ENCODE data around the gene PPID.
A peak's percentile ranks its signal among the peaks of the same experiment; 100 is the strongest.
"Not testable (repeated sequence)": the region's sequence is repeated elsewhere in the genome, so short reads cannot be mapped to it uniquely, and the experiment has no call there.

Gene PPID
- 17.7 to 110 (median 55.2) reads per million in 3 experiments for total RNA-seq

GRCh38 chr4:158722917-158723793 is at the start of gene PPID:
TSS of gene PPID (minus strand) at chr4:158723396. CDS start at chr4:158723288, 108 bp downstream.
- peak; percentile 74 for DNase-seq

DNA sequence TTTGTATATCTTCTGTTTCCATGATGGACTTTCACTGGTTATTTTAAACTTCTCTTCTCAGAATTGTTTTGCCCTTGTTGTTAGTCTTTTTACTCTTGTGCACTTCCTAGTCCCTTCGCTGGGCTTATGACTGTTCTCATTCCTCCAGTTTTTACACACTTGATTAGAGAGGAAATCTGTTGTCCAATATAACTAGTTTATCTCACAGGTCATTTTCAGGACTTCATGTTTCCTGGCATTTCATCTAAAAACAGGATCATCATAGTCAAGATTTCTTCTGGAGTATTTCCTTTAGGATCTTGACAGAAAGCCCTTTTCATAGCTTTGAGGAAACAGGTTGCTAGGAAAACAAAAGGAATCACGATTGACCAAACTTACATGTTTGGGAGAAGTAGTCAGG is 48.6 kb upstream of the PPID start:
- DNase-seq = no peak

GRCh38 chr4:158770671-158771070 is 47.5 kb upstream of the PPID start:
- no peak for DNase-seq

GRCh38 chr4:158769175-158769921 is 46.2 kb upstream of the PPID start:
- peak; percentile 40 for DNase-seq

DNA sequence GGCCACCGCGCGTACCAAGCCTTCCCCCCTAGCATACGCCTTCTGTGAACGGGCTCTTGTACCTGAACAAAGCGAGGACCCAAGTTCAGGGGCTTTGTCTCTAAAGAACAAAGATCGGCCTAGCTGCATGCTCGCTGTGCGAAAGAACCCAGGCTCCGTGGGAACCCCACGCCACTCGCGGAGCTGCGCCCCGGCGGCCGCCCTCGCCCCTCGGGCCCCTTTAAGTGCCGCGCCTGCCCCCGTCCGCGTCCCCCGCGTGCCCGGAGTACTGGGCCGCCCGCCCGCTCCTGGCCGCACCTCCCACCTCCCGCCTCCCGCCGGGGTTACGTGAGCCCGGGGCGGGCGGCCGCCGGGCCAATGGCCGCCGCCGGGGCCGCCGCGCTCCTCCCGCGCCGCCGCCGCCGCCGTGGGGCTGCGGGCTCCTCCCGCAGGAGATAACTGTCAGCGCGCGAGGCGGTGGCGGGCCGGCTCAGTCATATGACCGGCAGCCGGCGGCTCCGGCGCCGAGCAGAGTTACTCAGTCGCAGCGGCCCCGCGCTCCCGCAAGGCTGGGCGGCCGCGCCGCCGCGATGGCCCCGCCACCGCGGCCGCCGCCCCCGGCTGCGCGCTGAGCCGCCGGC is 45.5 kb upstream of the PPID start, which contains the start of gene FNIP2:
Gene FNIP2 (plus strand): TSS at position 472 of the 620 bp plus-strand sequence. CDS start 187 bp downstream, outside the sequence.
- peak; percentile 78 for DNase-seq

GRCh38 chr4:158767451-158767850 is 44.3 kb upstream of the PPID start:
- DNase-seq = no peak

- no peak for DNase-seq
Observed at GRCh38 chr4:158766434-158767044, 43.3 kb upstream of the PPID start.

DNA sequence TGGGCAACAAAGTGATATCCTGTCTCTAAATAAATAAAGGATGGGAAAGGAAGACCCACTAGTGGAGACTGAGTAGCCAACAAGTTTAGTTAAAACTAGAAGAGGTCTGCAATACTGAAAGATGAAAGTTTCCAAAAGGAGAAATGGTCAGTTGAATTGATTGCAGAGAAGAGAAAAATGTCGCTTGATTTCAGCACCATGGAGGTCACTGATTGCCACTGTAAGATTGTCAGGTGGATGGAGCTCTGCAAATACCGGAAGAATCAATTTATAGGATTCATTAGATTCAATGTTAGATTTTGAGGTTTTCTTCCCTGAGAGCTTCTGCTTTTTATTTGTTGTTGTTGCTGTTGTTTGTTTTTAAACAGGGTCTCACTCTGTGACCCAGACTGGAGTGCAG is 40.3 kb upstream of the PPID start:
- no peak for DNase-seq

GRCh38 chr4:158762553-158762952 is 39.4 kb upstream of the PPID start:
- DNase-seq = no peak

- DNase-seq = no peak
Observed at GRCh38 chr4:158760866-158761265, 37.7 kb upstream of the PPID start.

- not testable (repeated sequence) for DNase-seq
Observed at GRCh38 chr4:158759539-158759938, 36.3 kb upstream of the PPID start.

DNA sequence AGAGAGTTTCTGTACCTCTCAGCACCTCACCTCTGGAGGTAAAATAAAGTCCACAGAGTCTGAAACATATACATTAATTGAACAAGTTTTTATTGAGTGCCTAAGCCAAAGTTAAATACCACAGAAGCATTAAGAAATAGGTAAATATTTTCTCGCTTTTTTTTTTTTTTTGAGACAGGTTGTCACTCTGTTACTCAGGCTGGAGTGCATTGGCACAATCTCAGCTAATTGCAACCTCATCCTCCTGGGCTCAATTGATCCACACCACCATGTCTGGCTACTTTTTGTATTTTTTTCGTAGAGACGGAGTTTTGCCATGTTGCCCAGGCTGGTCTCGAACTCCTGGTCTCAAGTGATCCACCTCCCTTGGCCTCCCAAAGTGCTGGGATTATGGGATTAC is 35.5 kb upstream of the PPID start:
- no peak for DNase-seq

DNA sequence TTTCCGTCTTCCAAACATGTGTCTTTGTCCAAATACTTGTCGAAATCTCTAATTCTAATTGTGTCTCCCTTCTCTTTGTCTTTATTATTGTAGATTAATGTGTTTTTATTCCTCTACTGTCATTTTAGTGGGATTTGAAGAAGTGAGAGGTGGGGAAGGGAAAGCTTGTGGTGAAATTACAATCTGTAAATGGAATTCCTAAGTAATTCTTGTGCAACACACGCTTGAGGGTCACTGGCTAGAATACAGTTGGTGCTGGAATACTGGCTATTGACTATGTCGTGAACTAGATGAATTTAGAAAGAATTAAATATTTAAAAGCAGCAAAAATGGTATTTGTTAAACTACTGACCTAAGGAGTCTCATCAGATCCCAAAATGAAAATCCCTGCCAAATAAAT is 34.9 kb upstream of the PPID start:
- no peak for DNase-seq

- DNase-seq = no peak
Observed at GRCh38 chr4:158756588-158756987, 33.4 kb upstream of the PPID start.

- not testable (repeated sequence) for DNase-seq
Observed at GRCh38 chr4:158755819-158756218, 32.6 kb upstream of the PPID start.

GRCh38 chr4:158754385-158755180 is 31.4 kb upstream of the PPID start:
- DNase-seq = no peak

GRCh38 chr4:158750379-158750778 is 27.2 kb upstream of the PPID start:
- no peak for DNase-seq

GRCh38 chr4:158746537-158746936 is 23.3 kb upstream of the PPID start:
- DNase-seq = not testable (repeated sequence)

DNA sequence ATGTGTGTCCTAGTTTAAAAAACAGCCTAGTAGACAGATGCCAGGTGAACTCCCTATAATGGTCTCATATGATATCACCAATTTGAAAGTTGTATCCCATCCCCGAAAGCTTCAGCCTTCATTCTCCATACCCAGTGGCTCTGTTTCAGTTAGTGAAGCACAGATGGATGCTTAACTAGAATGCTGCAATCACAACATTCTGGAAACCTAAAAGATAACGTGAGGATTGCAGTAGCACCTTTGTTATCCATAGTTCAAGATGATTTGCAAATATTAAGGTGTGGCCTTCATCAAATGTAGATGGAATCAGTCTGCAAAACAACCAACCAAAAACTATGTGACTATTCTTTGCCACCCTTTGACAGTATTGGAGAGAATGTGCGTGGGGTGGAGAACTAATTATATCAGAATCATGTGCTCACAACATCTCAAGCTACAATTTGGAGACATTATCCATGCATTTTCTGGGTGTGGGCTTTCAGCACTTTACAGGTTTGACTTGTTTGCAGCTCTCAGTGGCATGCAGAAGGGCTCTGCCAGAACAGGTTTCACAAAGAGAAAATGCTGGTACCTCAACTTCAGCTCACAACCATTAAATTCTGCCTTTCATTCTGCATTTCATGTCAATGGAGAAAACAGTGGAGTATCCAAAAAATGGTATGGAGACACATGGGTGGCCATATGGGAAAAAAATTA is 18.3 kb upstream of the PPID start:
- no peak for DNase-seq

- DNase-seq = no peak
Observed at GRCh38 chr4:158739600-158739999, 16.4 kb upstream of the PPID start.

GRCh38 chr4:158738866-158739265 is 15.7 kb upstream of the PPID start:
- no peak for DNase-seq

Measured in central memory CD4-positive, alpha-beta T cell (primary cell).